HG02798 (cell line): ENCODE measurements around the gene SLC16A9.

ENCODE experiments used
- ATAC-seq: cut with Tn5 transposase; IDR thresholded peaks from one replicate; pipeline ENCODE4 v1.9.1; 2021; ENCODE audit warnings: mild to moderate bottlenecking; ENCODE audit not compliant: unreplicated experiment, poor library complexity

Gene SLC16A9

DNA sequence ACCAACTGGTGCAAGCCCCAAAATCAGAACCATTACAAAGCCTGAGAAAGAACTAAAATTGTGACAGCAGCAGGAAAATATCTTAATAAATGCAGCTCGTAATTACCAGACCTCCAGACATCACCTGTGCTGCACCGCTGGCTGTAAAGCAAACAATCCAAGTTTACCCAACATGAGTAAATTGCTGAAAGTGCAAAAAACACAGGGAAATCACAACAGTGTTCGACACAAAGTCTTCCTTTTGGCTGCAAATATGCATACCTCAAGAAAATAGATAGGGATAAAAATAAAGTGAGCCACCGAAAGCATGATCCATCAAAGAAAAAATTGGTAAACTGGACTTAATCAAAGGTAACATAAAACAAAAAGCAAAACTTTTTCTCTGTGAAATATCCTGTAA, 101.7 kb downstream of the SLC16A9 start:
- no peak for ATAC-seq

DNA sequence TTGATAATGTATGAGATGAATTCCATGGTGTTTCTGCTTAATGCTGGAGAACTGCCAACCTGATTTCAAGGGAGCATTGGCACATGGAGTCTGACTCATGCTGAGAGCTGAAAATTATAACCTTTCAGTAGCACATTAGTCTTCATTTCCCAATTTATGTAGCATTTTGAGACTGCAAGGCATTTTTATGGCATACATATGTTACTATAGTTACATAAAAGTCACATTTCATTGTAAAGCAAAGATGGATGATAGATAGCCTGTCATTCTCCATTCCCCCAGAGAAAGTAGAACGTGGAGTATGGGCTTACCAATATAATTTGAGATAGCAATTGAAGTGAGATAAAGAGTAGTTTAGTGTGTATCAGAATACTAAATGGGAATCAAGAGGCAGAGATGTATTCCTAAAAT, 103.1 kb downstream of the SLC16A9 start:
- ATAC-seq, result no peak

DNA sequence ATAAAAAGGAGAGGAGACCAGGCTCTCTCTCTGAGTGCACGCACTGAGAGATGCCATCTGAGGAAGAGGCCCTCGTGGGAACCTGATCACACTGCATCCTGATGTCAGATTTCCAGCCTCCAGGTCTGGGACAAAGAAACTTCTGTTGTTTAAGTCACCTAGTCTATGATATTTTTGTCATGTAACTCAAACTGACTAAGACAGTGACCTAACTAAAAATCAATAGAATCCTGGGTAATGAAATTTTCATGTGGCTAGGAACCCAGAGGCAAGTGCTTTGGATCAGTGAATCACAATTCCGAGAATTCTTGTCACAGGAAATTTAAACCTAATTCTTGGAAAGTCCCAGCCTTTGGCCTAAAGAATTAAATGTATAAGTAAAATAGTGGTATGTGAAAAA, 107.7 kb downstream of the SLC16A9 start:
- ATAC-seq, result no peak
